ENCODE measurements around the gene RPL18.

DNA sequence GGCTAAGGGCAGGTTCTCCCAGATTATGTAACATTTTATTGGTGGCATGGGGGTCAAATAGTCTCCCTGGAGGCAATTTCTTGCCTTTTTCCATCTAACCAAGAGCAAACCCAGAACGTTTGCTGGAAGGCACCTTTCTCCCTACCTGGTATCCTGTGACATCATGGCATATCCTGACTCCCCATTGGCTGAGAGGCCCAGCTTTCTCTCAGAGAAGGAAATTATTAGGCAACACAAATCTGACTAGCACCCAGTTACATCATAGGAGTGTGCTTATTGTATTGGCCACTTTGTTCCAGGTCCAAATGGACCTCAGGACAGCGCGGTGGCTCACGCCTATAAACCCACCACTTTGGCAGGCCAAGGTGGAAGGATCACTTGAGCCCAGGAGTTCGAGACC is 40.8 kb upstream of the RPL18 start:
- TF ChIP-seq SIN3A (IDR thresholded peaks at IDR 0.05; ENCODE audit: borderline replicate concordance, insufficient read depth, low read length) (no peak), POLR2AphosphoS5 (IDR thresholded peaks at IDR 0.05; ENCODE audit: low read depth, low read length) (no peak), TAF1 (IDR thresholded peaks at IDR 0.05; ENCODE audit: borderline replicate concordance, insufficient read depth, low read length) (no peak), FOXP2 (optimal IDR thresholded peaks at IDR 0.05; ENCODE audit: borderline replicate concordance, extremely low read depth, extremely low read length, insufficient read depth) (no peak)
- TF ChIP-seq, protein P1, sequence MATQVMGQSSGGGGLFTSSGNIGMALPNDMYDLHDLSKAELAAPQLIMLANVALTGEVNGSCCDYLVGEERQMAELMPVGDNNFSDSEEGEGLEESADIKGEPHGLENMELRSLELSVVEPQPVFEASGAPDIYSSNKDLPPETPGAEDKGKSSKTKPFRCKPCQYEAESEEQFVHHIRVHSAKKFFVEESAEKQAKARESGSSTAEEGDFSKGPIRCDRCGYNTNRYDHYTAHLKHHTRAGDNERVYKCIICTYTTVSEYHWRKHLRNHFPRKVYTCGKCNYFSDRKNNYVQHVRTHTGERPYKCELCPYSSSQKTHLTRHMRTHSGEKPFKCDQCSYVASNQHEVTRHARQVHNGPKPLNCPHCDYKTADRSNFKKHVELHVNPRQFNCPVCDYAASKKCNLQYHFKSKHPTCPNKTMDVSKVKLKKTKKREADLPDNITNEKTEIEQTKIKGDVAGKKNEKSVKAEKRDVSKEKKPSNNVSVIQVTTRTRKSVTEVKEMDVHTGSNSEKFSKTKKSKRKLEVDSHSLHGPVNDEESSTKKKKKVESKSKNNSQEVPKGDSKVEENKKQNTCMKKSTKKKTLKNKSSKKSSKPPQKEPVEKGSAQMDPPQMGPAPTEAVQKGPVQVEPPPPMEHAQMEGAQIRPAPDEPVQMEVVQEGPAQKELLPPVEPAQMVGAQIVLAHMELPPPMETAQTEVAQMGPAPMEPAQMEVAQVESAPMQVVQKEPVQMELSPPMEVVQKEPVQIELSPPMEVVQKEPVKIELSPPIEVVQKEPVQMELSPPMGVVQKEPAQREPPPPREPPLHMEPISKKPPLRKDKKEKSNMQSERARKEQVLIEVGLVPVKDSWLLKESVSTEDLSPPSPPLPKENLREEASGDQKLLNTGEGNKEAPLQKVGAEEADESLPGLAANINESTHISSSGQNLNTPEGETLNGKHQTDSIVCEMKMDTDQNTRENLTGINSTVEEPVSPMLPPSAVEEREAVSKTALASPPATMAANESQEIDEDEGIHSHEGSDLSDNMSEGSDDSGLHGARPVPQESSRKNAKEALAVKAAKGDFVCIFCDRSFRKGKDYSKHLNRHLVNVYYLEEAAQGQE (IDR thresholded peaks at IDR 0.05; ENCODE audit: insufficient read depth in 1 of 2, low read depth in 2 of 2, low read length in 2 of 2) = no peak
